ENCODE measurements around the gene CASK.

- TF ChIP-seq CTCF (IDR thresholded peaks at IDR 0.05; ENCODE audit: borderline replicate concordance, extremely low read depth, low read length, poor library complexity, severe bottlenecking) (no peak), EZH2 (IDR thresholded peaks at IDR 0.05; ENCODE audit: borderline replicate concordance, low read depth, low read length, severe bottlenecking) (no peak)
These were observed 381.2 kb downstream of the CASK start for GRCh38 chrX:41542135-41542534.

All from DND-41 (cell line).